Spinal cord (tissue), 10 donors: ENCODE results near the gene DDIT4L. TPM values are rescaled to one million over a fixed set of nuclear protein-coding genes. Genes with fewer than 3 reads are reported as not detected.
A peak's percentile ranks its signal among the peaks of the same experiment; 100 is the strongest.
"Not testable (repeated sequence)": the region's sequence is repeated elsewhere in the genome, so short reads cannot be mapped to it uniquely, and the experiment has no call there.

ENCODE experiments used
- DNase-seq, 6 donors: peaks; one replicate each; pipeline versions ENCODE4 v3.0.0 to v3.0.0-alpha.2; 2013 to 2015; ENCODE audit warnings: low spot score in 6 of 6, low read depth in 4 of 6
- H3K27ac ChIP-seq: one replicate; pipeline ENCODE4 v1.5.1; 2013; ENCODE audit warnings: low read depth, low read length, control low read depth
- H3K27me3 ChIP-seq: one replicate; pipeline ENCODE4 v1.6.1; 2013; ENCODE audit warnings: low read length; ENCODE audit not compliant: control insufficient read depth, insufficient read depth
- H3K36me3 ChIP-seq: one replicate; pipeline ENCODE4 v1.6.1; 2013; ENCODE audit warnings: low read length; ENCODE audit not compliant: control insufficient read depth, insufficient read depth
- H3K4me1 ChIP-seq: one replicate; pipeline ENCODE4 v1.6.1; 2013; ENCODE audit warnings: low read length; ENCODE audit not compliant: control insufficient read depth, insufficient read depth
- H3K4me3 ChIP-seq: one replicate; pipeline ENCODE4 v1.5.1; 2013; ENCODE audit warnings: low read depth, low read length, control low read depth
- H3K9me3 ChIP-seq: one replicate; pipeline ENCODE4 v1.6.1; 2013; ENCODE audit warnings: low read length; ENCODE audit not compliant: control insufficient read depth, insufficient read depth
- WGBS: methylation state at CpG from one replicate; pipeline ENCODE4 v1.1.5; 2013; ENCODE audit warnings: missing lambda C conversion rate; ENCODE audit not compliant: insufficient coverage; 5-methylcytosine and 5-hydroxymethylcytosine counted together
- polyA plus RNA-seq, 2 donors: library from polyadenylated mRNA; unstranded; fragments of 120-200 nt; gene quantifications; one replicate each; pipeline ENCODE4 v1.2.1, GENCODE V29; 2013; ENCODE audit not compliant: insufficient read length in 2 of 2
- total RNA-seq, 2 donors: library from RNA; depleted of rRNA in 1 of 2; stranded (reverse); fragments of 120-200 nt in 1 of 2; fragments of >200 nt in 1 of 2; gene quantifications; one replicate each; pipeline versions ENCODE4 v1.2.3 to v1.2.4, GENCODE V29; 2013 to 2014
- donor health status: healthy.

DDIT4L gene
- total and polyA plus RNA-seq, 4 donors: 4.3 to 7.4 (median 4.8) TPM

DNA sequence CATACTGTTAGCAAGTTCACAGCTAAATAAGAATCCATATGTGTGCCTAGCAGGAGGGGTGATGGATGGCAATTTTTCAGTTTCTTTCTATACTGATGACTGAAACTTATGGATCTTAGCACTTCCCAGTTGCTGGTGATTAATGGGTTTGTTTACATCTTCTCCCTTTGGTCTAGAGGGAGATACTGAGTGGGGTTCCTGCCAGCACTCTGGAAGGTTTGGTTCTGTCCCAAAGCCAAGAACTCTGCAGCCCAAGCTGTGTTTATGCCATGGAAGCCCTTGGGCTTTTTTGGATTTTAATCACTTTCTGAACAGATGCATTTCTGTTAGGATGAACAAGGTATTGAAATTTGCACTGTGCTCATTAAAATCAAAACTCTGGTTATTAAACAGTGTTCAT, 43.5 kb downstream of the DDIT4L start:
- H3K27ac ChIP-seq: no peak overlapping the region
- no peaks in the 10 kb centered on the region for H3K4me1 ChIP-seq
- H3K27me3 ChIP-seq: no peaks in the 10 kb centered on the region
- peak in 2 of 6 donors; percentile 18 to 22 for DNase-seq
- H3K36me3 ChIP-seq: no peaks in the 10 kb centered on the region
- no peaks in the 10 kb centered on the region for H3K9me3 ChIP-seq
- no peak overlapping the region for H3K4me3 ChIP-seq

DNA sequence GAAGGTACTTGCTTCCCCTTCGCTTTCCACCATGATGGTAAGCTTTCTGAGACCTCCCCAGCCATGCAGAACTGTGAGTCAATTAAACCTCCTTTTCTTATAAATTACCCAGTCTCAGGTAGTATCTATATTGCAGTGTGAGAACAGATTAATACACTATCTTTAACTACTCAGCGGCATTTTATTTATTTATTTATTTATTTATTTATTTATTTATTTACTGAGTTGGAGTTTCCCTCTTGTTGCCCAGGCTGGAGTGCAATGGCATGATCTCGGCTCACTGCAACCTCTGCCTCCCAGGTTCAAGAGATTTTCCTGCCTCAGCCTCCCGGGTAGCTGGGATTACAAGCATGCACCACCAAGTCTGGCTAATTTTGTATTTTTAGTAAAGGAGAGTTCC, 52.9 kb downstream of the DDIT4L start:
- 80% methylated on average over 1 of the region's 4 CpGs for WGBS
- not testable (repeated sequence) for DNase-seq

More for the DNA sequence above, 52.9 kb downstream of the DDIT4L start:
- not testable (repeated sequence) for H3K4me1 ChIP-seq, H3K27ac ChIP-seq, H3K27me3 ChIP-seq, H3K9me3 ChIP-seq, H3K4me3 ChIP-seq, H3K36me3 ChIP-seq

Other genes starting within 250 kb of the DDIT4L start
- gene DNAJB14, start 243.8 kb downstream of the DDIT4L start, total RNA-seq: 10 to 100 TPM; 26.3 to 87.7 TPM
- gene DNAJB14, start 243.8 kb downstream of the DDIT4L start, polyA plus RNA-seq: 10 to 100 TPM; 20.2 to 28.6 TPM
- 100 to 1,000 TPM; 130 to 215 TPM for gene H2AZ1, start 240.2 kb downstream of the DDIT4L start, total RNA-seq
- 100 to 1,000 TPM; 260 to 280 TPM for gene H2AZ1, start 240.2 kb downstream of the DDIT4L start, polyA plus RNA-seq